Measurements from ENCODE around the gene TNFRSF18. TPM values are rescaled to one million over a fixed set of nuclear protein-coding genes. Genes with fewer than 3 reads are reported as not detected.

Gene TNFRSF18
- total and polyA plus RNA-seq, 10 of the 15 experiments (the other 5 are each of a cell fraction or from before 2014, with no cell fraction given): 0.18 to 7.5 (median 1.5) TPM; not detected in 1

DNA sequence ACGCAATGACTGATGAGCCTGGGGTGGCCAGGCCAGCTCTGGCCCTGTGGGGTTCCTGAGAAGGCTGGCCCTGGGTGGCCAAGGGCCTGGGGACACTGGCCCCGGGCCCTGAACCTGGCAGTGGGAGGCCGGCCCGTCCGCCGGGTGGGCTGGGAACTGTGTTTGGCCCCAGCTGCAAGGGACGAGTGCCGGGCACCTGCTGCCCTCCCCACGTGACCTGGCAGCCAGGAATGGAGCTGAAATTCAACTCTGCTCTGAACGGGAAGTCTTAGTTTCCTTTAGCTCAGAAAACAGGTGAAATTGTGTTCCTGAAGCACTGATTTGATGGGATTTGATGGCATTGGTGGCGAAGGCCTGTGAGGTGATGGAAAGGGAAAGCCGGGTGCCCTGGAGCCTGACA lies 40.9 kb downstream of the TNFRSF18 start:
- CTCF ChIA-PET: no interaction called here
- H3K27ac ChIP-seq (ENCODE audit: control insufficient read depth, insufficient read depth): no peak overlapping the region
- H3K4me2 ChIP-seq (ENCODE audit: control insufficient read depth, insufficient read depth): no peak overlapping the region
- peaks cover 8% of the 10 kb centered on the region; the same call in 1 of the 2 replicates for H3K4me1 ChIP-seq (ENCODE audit: control insufficient read depth, insufficient read depth, low read length)
- POLR2A ChIA-PET: no interaction called here
- RAD21 ChIA-PET (ENCODE audit: unreplicated experiment): no interaction called here
- WGBS (ENCODE audit: insufficient coverage, insufficient replicate concordance, low lambda C conversion rate, missing lambda C conversion rate): 52% methylated on average over 12 of the region's 12 CpGs
- peaks cover 0 to 3% of the 10 kb centered on the region in 2 experiments; a peak in 3 of 4 replicates for H3K27me3 ChIP-seq (replicated peaks in 1 of 2; ENCODE audit: control insufficient read depth in 2 of 2, insufficient read depth in 2 of 2, low read length in 1 of 2)
- H3K4me3 ChIP-seq: no peak overlapping the region
- H3K36me3 ChIP-seq (ENCODE audit: control insufficient read depth in 2 of 2, insufficient read depth in 2 of 2, low read length in 1 of 2): no peaks in the 10 kb centered on the region
- SMC1A ChIA-PET (ENCODE audit: uncharacterized antibody, unreplicated experiment): interaction anchor here (1.0 kb wide), 1 partner anchor 46 kb away, joined by 4 read pairs; no protein-coding TSS in a partner anchor
- FAIRE-seq (no peak), DNase-seq (ENCODE audit: low read depth, low spot score) (no peak), ATAC-seq (no peak)
- intact Hi-C loops (cut with micrococcal nuclease; ENCODE audit: unreplicated experiment) (no loop called here), in situ Hi-C loops (cut with MboI) (no loop called here)
- no peaks in the 10 kb centered on the region for H3K79me2 ChIP-seq (ENCODE audit: control insufficient read depth, insufficient read depth, low read length)
- no peaks in the 10 kb centered on the region for H3K9me3 ChIP-seq (replicated peaks; ENCODE audit: control insufficient read depth, insufficient read depth, low read length)
- no peak overlapping the region for H2AFZ ChIP-seq (ENCODE audit: control insufficient read depth, low read depth, low read length)
- BruUV-seq (replicated peaks): no TSS peak
- no peak for TF ChIP-seq DPF2 (IDR thresholded peaks at IDR 0.05)
- no peak for TF ChIP-seq NR2C2 (IDR thresholded peaks at IDR 0.05; ENCODE audit: borderline replicate concordance, control insufficient read depth, insufficient read length, low read depth)
- no peak for TF ChIP-seq ZNF24 (IDR thresholded peaks at IDR 0.05)
- H3K9ac ChIP-seq (ENCODE audit: control insufficient read depth, insufficient read depth, low read length): no peak overlapping the region
- H4K20me1 ChIP-seq (ENCODE audit: control insufficient read depth, insufficient read depth): no peaks in the 10 kb centered on the region

DNA sequence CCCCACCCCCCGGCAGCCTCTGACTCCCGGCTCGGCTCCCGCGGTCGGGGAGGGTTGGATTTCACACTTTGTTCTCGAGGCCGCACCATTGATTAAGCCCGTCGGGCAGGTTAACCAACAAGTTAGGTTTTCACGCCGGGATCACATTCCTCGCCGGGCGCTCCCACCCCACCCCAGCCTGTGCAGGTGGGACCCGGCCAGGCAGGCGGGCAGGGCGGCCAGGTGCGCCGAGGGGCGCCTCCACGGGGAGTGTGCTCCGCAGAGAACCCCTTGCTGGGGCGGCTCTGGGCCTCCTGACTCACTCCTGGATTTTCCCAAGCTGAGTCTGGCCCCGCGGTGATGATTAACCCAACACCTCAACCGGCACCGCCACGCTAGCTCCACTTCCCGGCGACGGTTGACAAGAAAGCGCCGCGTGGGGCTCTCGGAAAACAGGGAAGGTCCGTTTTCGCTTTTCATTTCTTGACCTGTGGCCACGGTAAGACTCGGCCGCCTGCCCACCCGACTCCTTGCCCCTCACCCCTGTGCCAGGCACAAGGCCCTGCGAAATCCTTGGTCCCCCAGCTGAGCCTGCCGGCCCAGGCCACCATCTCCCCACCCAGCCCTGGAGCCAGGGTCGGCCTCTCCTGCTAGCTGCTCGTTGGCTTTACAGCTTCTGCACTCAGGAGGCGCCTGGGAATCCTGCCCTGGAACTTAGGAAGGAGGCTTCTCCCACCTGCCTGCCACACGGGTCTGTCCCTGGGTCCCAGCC lies 41.5 kb downstream of the TNFRSF18 start:
- BruUV-seq (replicated peaks): no TSS peak
- CTCF ChIA-PET: interaction anchor here (0.8 kb wide), 1 partner anchor 95 kb away, joined by 3 read pairs; no protein-coding TSS in a partner anchor
- no peak for DNase-seq (ENCODE audit: low read depth, low spot score)
- WGBS (ENCODE audit: insufficient coverage, insufficient replicate concordance, low lambda C conversion rate, missing lambda C conversion rate): 49% methylated on average over 48 of the region's 48 CpGs
- Histone ChIP-seq H3K36me3 (ENCODE audit: control insufficient read depth in 2 of 2, insufficient read depth in 2 of 2, low read length in 1 of 2) (no peaks in the 10 kb centered on the region), H2AFZ (ENCODE audit: control insufficient read depth, low read depth, low read length) (no peak overlapping the region), H3K4me2 (ENCODE audit: control insufficient read depth, insufficient read depth) (no peak overlapping the region), H4K20me1 (ENCODE audit: control insufficient read depth, insufficient read depth) (no peaks in the 10 kb centered on the region), H3K4me3 (no peak overlapping the region), H3K79me2 (ENCODE audit: control insufficient read depth, insufficient read depth, low read length) (no peaks in the 10 kb centered on the region), H3K27me3 (replicated peaks in 1 of 2; ENCODE audit: control insufficient read depth in 2 of 2, insufficient read depth in 2 of 2, low read length in 1 of 2) (peaks cover 0 to 2% of the 10 kb centered on the region in 2 experiments; a peak in 3 of 4 replicates), H3K4me1 (ENCODE audit: control insufficient read depth, insufficient read depth, low read length) (peaks cover 5% of the 10 kb centered on the region; the same call in 1 of the 2 replicates), H3K9me3 (replicated peaks; ENCODE audit: control insufficient read depth, insufficient read depth, low read length) (no peaks in the 10 kb centered on the region), H3K27ac (ENCODE audit: control insufficient read depth, insufficient read depth) (no peak overlapping the region), H3K9ac (ENCODE audit: control insufficient read depth, insufficient read depth, low read length) (no peak overlapping the region)
- in situ Hi-C loops (cut with MboI): no loop called here
- no peak for ATAC-seq
- SMC1A ChIA-PET (ENCODE audit: uncharacterized antibody, unreplicated experiment): interaction anchor here (1.0 kb wide), 1 partner anchor 47 kb away, joined by 4 read pairs; no protein-coding TSS in a partner anchor
- POLR2A ChIA-PET: interaction anchor here (2.0 kb wide), 1 partner anchor 40 kb away, joined by 4 read pairs; no protein-coding TSS in a partner anchor
- TF ChIP-seq MTA2 (IDR thresholded peaks at IDR 0.05; ENCODE audit: low read depth): no peak
- no peak for FAIRE-seq
- intact Hi-C loops (cut with micrococcal nuclease; ENCODE audit: unreplicated experiment): no loop called here
- RAD21 ChIA-PET (ENCODE audit: unreplicated experiment): no interaction called here
